HepG2 (cell line): ENCODE data around the gene NEURL2.

ENCODE experiments used
- CHD4 ChIP-seq: fragments of 200-600 bp; sonication (generic); IDR thresholded peaks from 2 replicates; pipeline ENCODE4 v1.7.0; 2017; ENCODE audit warnings: mild to moderate bottlenecking, low read length, borderline replicate concordance
- TF ChIP-seq, protein P1 (sequence below): sonication (generic); formaldehyde crosslinking; IDR thresholded peaks from 2 replicates; pipeline ENCODE4 v1.5.0; 2020; ENCODE audit warnings: mild to moderate bottlenecking, missing genetic modification reagents, moderate library complexity

DNA sequence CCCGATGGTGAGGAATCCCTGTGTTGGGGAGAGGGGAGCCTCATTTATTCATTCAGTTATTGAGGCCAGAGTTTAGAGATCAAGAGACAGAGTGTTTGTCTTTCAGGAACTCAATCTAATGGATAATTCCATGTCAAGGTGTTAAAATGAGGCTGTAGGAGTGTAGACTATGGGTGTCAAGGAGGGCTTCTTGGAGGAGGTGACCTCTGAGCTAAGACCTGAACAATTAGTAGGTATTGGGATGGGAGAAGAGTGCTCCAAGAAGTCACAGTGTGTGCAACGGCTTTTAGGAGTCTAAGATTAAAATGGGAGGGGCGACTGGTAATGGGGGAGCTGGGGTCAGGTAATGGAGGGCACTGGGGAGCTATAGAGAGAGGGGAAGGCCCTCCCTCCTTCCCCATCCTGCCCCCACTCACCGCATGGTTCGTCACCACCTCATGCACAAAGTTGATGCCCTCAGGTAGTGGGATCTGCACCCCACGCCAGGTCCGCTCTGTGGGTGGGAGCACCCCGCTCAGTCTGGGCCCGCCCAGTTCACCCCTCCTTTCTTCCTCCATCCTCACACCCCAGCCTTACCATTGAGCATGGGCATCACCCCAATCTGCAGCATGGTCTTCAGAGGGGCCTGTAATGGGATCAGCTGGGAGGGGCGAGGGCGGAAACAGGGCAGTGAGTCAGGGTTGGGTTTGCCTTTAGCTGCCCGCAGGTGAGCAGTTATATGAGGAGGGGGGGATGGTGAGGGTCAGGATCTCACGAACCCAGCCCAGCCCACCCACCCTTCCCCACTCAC, 8.2 kb upstream of the NEURL2 start:
- no peak for TF ChIP-seq CHD4
- TF ChIP-seq, protein P1, sequence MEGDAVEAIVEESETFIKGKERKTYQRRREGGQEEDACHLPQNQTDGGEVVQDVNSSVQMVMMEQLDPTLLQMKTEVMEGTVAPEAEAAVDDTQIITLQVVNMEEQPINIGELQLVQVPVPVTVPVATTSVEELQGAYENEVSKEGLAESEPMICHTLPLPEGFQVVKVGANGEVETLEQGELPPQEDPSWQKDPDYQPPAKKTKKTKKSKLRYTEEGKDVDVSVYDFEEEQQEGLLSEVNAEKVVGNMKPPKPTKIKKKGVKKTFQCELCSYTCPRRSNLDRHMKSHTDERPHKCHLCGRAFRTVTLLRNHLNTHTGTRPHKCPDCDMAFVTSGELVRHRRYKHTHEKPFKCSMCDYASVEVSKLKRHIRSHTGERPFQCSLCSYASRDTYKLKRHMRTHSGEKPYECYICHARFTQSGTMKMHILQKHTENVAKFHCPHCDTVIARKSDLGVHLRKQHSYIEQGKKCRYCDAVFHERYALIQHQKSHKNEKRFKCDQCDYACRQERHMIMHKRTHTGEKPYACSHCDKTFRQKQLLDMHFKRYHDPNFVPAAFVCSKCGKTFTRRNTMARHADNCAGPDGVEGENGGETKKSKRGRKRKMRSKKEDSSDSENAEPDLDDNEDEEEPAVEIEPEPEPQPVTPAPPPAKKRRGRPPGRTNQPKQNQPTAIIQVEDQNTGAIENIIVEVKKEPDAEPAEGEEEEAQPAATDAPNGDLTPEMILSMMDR (CRISPR knock-in tag) = no peak
